ENCODE measurements around the gene ORM1.

The ORM1 gene

GRCh38 chr9:114346146-114346545 is 23.2 kb downstream of the ORM1 start:
- no peak for DNase-seq

- DNase-seq = no peak
These were observed 24.8 kb downstream of the ORM1 start for GRCh38 chr9:114347675-114348074.

GRCh38 chr9:114348261-114348905 is 25.5 kb downstream of the ORM1 start:
- DNase-seq = no peak

GRCh38 chr9:114348906-114349482 is 26.1 kb downstream of the ORM1 start:
- DNase-seq = no peak

- DNase-seq = no peak
These were observed 27.0 kb downstream of the ORM1 start for GRCh38 chr9:114349713-114350480.

- no peak for DNase-seq
These were observed 27.9 kb downstream of the ORM1 start for GRCh38 chr9:114350636-114351401.

GRCh38 chr9:114351932-114352331 is 29.0 kb downstream of the ORM1 start:
- DNase-seq = no peak

GRCh38 chr9:114355821-114356220 is 32.9 kb downstream of the ORM1 start:
- DNase-seq = no peak

- DNase-seq = no peak
These were observed 33.9 kb downstream of the ORM1 start for GRCh38 chr9:114356792-114357191.

- DNase-seq = no peak
These were observed 34.5 kb downstream of the ORM1 start for GRCh38 chr9:114357360-114357759.

GRCh38 chr9:114357911-114358328 is 35.0 kb downstream of the ORM1 start:
- DNase-seq = no peak

GRCh38 chr9:114359801-114360200 is 36.9 kb downstream of the ORM1 start:
- DNase-seq = no peak

GRCh38 chr9:114361542-114361941 is 38.6 kb downstream of the ORM1 start:
- DNase-seq = no peak

- DNase-seq = no peak
These were observed 39.5 kb downstream of the ORM1 start for GRCh38 chr9:114362394-114362793.

GRCh38 chr9:114363424-114363823 is 40.5 kb downstream of the ORM1 start:
- no peak for DNase-seq

GRCh38 chr9:114364134-114365041 is 41.5 kb downstream of the ORM1 start:
- DNase-seq = peak; percentile 83 to 87

GRCh38 chr9:114365194-114365593 is 42.3 kb downstream of the ORM1 start:
- no peak for DNase-seq

- peak in 1 of 2 experiments; percentile 28 for DNase-seq
These were observed 43.6 kb downstream of the ORM1 start for GRCh38 chr9:114366334-114367128.

- no peak for DNase-seq
These were observed 44.5 kb downstream of the ORM1 start for GRCh38 chr9:114367366-114367765.

- DNase-seq = no peak
These were observed 45.1 kb downstream of the ORM1 start for GRCh38 chr9:114367772-114368569.

Measured in AML-193 (cell line).